ENCODE results near the gene PARD3. TPM values are rescaled to one million over a fixed set of nuclear protein-coding genes. Genes with fewer than 3 reads are reported as not detected.

Gene PARD3
- polyA plus RNA-seq, 3 donors, result 0.51 TPM; not detected in 2

DNA sequence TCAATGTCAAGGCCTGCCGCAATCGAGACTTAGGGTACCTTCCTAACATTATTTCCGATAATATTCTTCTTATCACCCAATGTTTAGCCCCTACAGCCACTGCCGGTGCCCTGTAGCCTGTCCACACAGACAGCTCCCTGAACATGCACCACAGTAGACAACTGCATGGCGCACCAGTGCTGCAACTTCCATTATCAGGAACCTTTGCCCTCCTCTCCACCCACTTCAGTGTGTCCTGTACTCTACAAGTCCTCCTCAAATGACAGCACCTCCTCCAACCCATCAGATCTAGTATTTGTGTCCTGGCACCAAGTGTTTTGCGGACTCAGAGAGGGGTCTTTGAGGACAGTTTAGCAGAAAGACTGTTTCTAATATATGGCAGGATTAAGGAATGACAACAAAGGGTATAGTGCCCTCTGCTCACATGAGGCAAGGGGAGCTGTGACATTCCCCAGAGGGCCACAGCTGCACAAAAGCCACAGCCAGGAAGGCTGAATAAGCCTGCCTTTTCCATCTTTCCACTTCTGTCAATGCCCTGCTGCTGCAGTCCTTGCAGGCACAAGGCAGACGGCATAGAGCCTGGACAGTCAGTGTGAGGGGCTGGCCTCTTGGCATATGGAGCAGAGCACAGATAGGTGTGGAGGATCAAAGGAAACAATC, 335.4 kb downstream of the PARD3 start:
- Mint-ChIP-seq H3K36me3 (no peaks in the 10 kb centered on the region), H3K9me3 (peaks cover 0 to 3% (median 0%) of the 10 kb centered on the region in 7 donors), H3K27ac (no peak overlapping the region), H3K4me1 (no peaks in the 10 kb centered on the region), H3K4me3 (no peak overlapping the region), H3K27me3 (ENCODE audit: low read depth in 3 of 3) (peaks cover 0 to 4% (median 0%) of the 10 kb centered on the region in 3 donors)
- Histone ChIP-seq H3K4me1 (ENCODE audit: control insufficient read depth in 1 of 2, insufficient read depth in 2 of 2, low read length in 2 of 2) (no peaks in the 10 kb centered on the region), H3K79me2 (ENCODE audit: insufficient read depth, low read length) (no peaks in the 10 kb centered on the region), H4K20me1 (ENCODE audit: insufficient read depth, low read length) (no peaks in the 10 kb centered on the region), H3K4me2 (replicated peaks; ENCODE audit: extremely low read depth, low read length, poor library complexity, severe bottlenecking) (no peak overlapping the region), H3K9ac (ENCODE audit: insufficient read depth, low read length, poor library complexity, severe bottlenecking) (no peak overlapping the region), H3K9me3 (replicated peaks in 1 of 2; ENCODE audit: control insufficient read depth in 1 of 2, insufficient read depth in 1 of 2, low read length in 2 of 2) (no peaks in the 10 kb centered on the region), H3K36me3 (replicated peaks in 1 of 2; ENCODE audit: control insufficient read depth in 1 of 2, insufficient read depth in 2 of 2, low read length in 2 of 2) (no peaks in the 10 kb centered on the region), H3K27me3 (ENCODE audit: control insufficient read depth in 2 of 2, insufficient read depth in 2 of 2, low read length in 2 of 2) (no peaks in the 10 kb centered on the region), H3K27ac (ENCODE audit: low read depth in 1 of 2, low read length in 2 of 2) (no peak overlapping the region), H3K4me3 (replicated peaks in 1 of 3; ENCODE audit: low read depth in 2 of 3, low read length in 3 of 3) (no peak overlapping the region), H2AFZ (ENCODE audit: insufficient read depth, low read depth, low read length, poor library complexity, severe bottlenecking) (no peak overlapping the region)
- intact Hi-C loops (cut with micrococcal nuclease), result no loop called here
- DNase-seq, result no peak
- WGBS (ENCODE audit: insufficient coverage), result 100% methylated on average over 5 of the region's 7 CpGs
- TF ChIP-seq, protein P1, sequence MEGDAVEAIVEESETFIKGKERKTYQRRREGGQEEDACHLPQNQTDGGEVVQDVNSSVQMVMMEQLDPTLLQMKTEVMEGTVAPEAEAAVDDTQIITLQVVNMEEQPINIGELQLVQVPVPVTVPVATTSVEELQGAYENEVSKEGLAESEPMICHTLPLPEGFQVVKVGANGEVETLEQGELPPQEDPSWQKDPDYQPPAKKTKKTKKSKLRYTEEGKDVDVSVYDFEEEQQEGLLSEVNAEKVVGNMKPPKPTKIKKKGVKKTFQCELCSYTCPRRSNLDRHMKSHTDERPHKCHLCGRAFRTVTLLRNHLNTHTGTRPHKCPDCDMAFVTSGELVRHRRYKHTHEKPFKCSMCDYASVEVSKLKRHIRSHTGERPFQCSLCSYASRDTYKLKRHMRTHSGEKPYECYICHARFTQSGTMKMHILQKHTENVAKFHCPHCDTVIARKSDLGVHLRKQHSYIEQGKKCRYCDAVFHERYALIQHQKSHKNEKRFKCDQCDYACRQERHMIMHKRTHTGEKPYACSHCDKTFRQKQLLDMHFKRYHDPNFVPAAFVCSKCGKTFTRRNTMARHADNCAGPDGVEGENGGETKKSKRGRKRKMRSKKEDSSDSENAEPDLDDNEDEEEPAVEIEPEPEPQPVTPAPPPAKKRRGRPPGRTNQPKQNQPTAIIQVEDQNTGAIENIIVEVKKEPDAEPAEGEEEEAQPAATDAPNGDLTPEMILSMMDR (IDR thresholded peaks at IDR 0.05), result no peak

DNA sequence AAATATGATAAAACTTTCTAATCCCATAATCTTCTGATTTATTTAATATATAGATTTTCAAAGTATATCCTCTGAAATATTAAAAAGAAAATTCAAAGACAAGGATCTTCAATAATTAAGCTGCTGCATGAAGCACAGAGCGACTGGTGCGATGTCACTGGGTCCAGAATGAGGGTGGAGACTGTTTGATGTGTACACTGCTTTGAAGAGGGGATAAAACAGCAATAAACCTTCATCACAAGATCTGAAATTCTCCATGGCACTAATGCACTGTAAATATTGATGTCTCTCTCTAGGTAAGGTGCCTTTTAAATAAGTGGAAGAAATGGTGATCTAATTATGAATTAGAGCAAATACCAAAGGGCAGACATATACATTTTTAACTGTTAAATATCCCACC, 337.8 kb downstream of the PARD3 start:
- Mint-ChIP-seq H3K36me3 (no peaks in the 10 kb centered on the region), H3K27me3 (ENCODE audit: low read depth in 3 of 3) (peaks cover 0 to 2% (median 0%) of the 10 kb centered on the region in 3 donors), H3K27ac (no peak overlapping the region), H3K4me3 (no peak overlapping the region), H3K9me3 (peaks cover 0 to 2% (median 0%) of the 10 kb centered on the region in 7 donors), H3K4me1 (no peaks in the 10 kb centered on the region)
- DNase-seq, result no peak
- Histone ChIP-seq H3K4me1 (ENCODE audit: control insufficient read depth in 1 of 2, insufficient read depth in 2 of 2, low read length in 2 of 2) (no peaks in the 10 kb centered on the region), H3K9me3 (replicated peaks in 1 of 2; ENCODE audit: control insufficient read depth in 1 of 2, insufficient read depth in 1 of 2, low read length in 2 of 2) (no peaks in the 10 kb centered on the region), H3K27ac (ENCODE audit: low read depth in 1 of 2, low read length in 2 of 2) (no peak overlapping the region), H3K9ac (ENCODE audit: insufficient read depth, low read length, poor library complexity, severe bottlenecking) (no peak overlapping the region), H2AFZ (ENCODE audit: insufficient read depth, low read depth, low read length, poor library complexity, severe bottlenecking) (no peak overlapping the region), H4K20me1 (ENCODE audit: insufficient read depth, low read length) (no peaks in the 10 kb centered on the region), H3K36me3 (replicated peaks in 1 of 2; ENCODE audit: control insufficient read depth in 1 of 2, insufficient read depth in 2 of 2, low read length in 2 of 2) (no peaks in the 10 kb centered on the region), H3K4me2 (replicated peaks; ENCODE audit: extremely low read depth, low read length, poor library complexity, severe bottlenecking) (no peak overlapping the region), H3K4me3 (replicated peaks in 1 of 3; ENCODE audit: low read depth in 2 of 3, low read length in 3 of 3) (no peak overlapping the region), H3K79me2 (ENCODE audit: insufficient read depth, low read length) (no peaks in the 10 kb centered on the region), H3K27me3 (ENCODE audit: control insufficient read depth in 2 of 2, insufficient read depth in 2 of 2, low read length in 2 of 2) (no peaks in the 10 kb centered on the region)
- WGBS (ENCODE audit: insufficient coverage), result no CpG with 5 or more reads among the region's 2 CpGs
- TF ChIP-seq, protein P1 (IDR thresholded peaks at IDR 0.05), result no peak
- intact Hi-C loops (cut with micrococcal nuclease), result no loop called here

Data from CD14-positive monocyte (primary cell).